ENCODE measurements around the gene P2RX6. TPM values are rescaled to one million over a fixed set of nuclear protein-coding genes. Genes with fewer than 3 reads are reported as not detected.

The P2RX6 gene
- total RNA-seq, 2 experiments from 2014 or later, result 0.14 to 0.69 TPM

DNA sequence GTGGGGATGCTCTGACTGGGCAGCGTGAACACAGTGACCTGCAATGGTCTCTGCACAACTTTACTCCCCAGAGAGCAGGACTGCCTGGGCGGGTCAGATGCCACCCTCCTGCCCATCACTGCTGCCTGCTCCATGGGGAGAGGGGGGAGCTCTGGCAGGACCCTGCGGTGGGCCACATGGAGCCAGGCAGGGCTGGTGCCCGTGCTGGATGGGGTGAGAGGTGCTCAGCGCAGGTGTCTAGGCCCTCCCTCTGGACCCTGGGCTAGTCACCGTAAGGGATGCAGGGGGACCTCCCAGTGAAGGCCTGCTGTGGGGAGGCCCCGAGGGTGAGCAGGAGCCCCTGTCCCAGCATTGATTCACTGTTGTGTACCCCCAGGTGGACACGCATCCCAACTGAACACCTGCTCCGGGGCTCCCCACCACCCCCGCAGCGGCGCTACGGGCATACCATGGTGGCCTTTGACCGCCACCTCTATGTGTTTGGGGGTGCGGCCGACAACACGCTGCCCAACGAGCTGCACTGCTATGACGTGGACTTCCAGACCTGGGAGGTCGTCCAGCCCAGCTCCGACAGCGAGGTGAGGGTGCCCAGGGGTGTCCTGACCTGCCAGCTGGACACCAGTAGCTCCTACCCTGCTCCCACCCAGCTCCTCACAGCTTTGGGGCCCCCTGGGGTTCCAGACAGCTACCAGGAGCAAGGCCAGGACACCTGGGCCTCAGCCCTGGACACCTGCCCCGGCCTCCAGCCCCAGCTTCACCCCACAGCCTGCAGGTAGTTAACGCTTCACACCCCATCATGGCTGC is 23.5 kb upstream of the P2RX6 start:
- Mint-ChIP-seq H3K27ac (no peak overlapping the region), H3K4me3 (no peak overlapping the region), H3K27me3 (no peaks in the 10 kb centered on the region), H3K4me1 (ENCODE audit: low read depth) (no peaks in the 10 kb centered on the region), H3K36me3 (ENCODE audit: low read depth) (peaks cover 30% of the 10 kb centered on the region), H3K9me3 (no peaks in the 10 kb centered on the region)
- CTCF ChIA-PET, result no interaction called here
- POLR2A ChIA-PET, result interaction anchor here (0.7 kb wide), 1 partner anchor 9 kb away, joined by 3 read pairs; the partner anchor contains the start of gene LZTR1
- TF ChIP-seq, protein P1, sequence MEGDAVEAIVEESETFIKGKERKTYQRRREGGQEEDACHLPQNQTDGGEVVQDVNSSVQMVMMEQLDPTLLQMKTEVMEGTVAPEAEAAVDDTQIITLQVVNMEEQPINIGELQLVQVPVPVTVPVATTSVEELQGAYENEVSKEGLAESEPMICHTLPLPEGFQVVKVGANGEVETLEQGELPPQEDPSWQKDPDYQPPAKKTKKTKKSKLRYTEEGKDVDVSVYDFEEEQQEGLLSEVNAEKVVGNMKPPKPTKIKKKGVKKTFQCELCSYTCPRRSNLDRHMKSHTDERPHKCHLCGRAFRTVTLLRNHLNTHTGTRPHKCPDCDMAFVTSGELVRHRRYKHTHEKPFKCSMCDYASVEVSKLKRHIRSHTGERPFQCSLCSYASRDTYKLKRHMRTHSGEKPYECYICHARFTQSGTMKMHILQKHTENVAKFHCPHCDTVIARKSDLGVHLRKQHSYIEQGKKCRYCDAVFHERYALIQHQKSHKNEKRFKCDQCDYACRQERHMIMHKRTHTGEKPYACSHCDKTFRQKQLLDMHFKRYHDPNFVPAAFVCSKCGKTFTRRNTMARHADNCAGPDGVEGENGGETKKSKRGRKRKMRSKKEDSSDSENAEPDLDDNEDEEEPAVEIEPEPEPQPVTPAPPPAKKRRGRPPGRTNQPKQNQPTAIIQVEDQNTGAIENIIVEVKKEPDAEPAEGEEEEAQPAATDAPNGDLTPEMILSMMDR (IDR thresholded peaks at IDR 0.05), result no peak
- H3K4me1 ChIP-seq (ENCODE audit: insufficient read depth, low read length), result peaks cover 11% of the 10 kb centered on the region
- no peak overlapping the region for H3K27ac ChIP-seq (ENCODE audit: low read depth in 1 of 2, low read length in 2 of 2)
- intact Hi-C loops (cut with DNase I, micrococcal nuclease), result loop anchor here in 1 of 2 experiments (5.0 kb wide), 1 partner anchor 51 kb away; no protein-coding TSS in a partner anchor
- H3K9me3 ChIP-seq (ENCODE audit: control insufficient read depth in 1 of 2, insufficient read depth in 1 of 2, low read length in 2 of 2), result no peaks in the 10 kb centered on the region
- H3K27me3 ChIP-seq (ENCODE audit: control insufficient read depth in 1 of 2, insufficient read depth in 2 of 2, low read length in 2 of 2), result no peaks in the 10 kb centered on the region
- peaks cover 69% of the 10 kb centered on the region for H3K36me3 ChIP-seq (ENCODE audit: insufficient read depth, low read length)
- ATAC-seq (ENCODE audit: poor library complexity), result no peak
- H3K4me3 ChIP-seq (ENCODE audit: low read length), result no peak overlapping the region
- no peak for DNase-seq

DNA sequence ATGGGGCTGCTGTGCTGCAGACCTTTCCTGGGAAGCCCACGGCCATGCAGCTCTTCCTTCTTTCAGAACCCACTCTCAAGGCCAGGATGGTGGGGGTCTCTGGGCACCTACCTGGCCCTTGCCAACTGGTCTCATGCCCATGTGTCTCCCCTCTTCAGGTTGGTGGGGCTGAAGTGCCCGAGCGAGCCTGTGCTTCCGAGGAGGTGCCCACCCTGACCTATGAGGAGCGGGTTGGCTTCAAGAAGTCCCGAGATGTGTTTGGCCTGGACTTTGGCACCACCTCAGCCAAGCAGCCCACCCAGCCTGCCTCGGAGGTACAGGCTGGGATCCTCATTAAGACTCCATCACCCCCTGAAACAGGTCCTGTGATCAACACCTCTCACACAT is 22.9 kb upstream of the P2RX6 start:
- ChIA-PET POLR2A (no interaction called here), CTCF (no interaction called here)
- no peaks in the 10 kb centered on the region for H3K9me3 Mint-ChIP-seq
- H3K4me1 Mint-ChIP-seq (ENCODE audit: low read depth), result no peaks in the 10 kb centered on the region
- intact Hi-C loops (cut with DNase I, micrococcal nuclease), result loop anchor here in 1 of 2 experiments (5.0 kb wide), 1 partner anchor 50 kb away; no protein-coding TSS in a partner anchor
- DNase-seq (no peak), ATAC-seq (ENCODE audit: poor library complexity) (no peak)
- peaks cover 69% of the 10 kb centered on the region for H3K36me3 ChIP-seq (ENCODE audit: insufficient read depth, low read length)
- peaks cover 27% of the 10 kb centered on the region for H3K36me3 Mint-ChIP-seq (ENCODE audit: low read depth)
- peaks cover 11% of the 10 kb centered on the region for H3K4me1 ChIP-seq (ENCODE audit: insufficient read depth, low read length)
- H3K27ac Mint-ChIP-seq, result no peak overlapping the region
- TF ChIP-seq, protein P1 (IDR thresholded peaks at IDR 0.05), result no peak
- H3K4me3 ChIP-seq (ENCODE audit: low read length), result no peak overlapping the region
- H3K27ac ChIP-seq (ENCODE audit: low read depth in 1 of 2, low read length in 2 of 2), result no peak overlapping the region
- H3K4me3 Mint-ChIP-seq, result no peak overlapping the region
- no peaks in the 10 kb centered on the region for H3K9me3 ChIP-seq (ENCODE audit: control insufficient read depth in 1 of 2, insufficient read depth in 1 of 2, low read length in 2 of 2)
- no peaks in the 10 kb centered on the region for H3K27me3 Mint-ChIP-seq
- H3K27me3 ChIP-seq (ENCODE audit: control insufficient read depth in 1 of 2, insufficient read depth in 2 of 2, low read length in 2 of 2), result no peaks in the 10 kb centered on the region

DNA sequence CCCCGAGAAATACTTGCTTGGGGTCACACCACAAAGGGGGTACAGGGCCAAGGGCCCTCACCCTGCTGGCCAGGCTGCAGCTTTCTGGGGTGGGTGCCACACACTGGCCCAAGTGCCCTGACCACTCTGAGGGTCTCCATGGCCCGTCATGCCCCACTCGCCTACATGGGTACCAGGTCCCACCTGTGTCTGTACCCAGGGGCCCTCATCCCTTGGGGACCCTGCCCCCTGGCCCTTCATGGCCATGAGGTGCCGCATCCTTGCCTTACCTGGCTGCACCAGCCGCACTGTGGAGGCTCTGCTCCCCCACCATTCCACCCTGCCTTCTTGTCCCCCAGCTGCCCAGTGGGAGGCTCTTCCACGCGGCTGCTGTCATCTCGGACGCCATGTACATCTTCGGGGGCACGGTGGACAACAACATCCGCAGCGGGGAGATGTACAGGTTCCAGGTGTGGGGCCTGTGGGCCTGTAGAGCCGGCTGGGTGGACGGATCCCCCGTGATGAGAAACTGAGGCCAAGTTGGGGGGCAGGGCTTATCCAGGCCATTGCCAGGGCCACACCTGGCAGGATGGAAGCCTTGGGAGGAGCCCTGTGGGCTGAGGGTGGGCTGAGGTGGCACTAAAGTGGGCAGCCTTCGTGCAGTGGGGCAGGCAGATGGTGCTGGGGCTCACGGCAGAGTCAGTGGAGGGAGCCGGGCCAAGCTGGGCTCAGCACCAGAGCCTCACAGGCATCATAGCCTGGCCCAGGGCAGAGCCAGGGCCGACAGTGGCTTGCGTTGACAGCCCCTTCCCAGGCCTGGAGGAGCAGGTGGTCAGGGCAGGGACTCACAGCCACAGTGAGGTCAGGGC is 22.3 kb upstream of the P2RX6 start:
- Mint-ChIP-seq H3K36me3 (ENCODE audit: low read depth) (peaks cover 23% of the 10 kb centered on the region), H3K4me1 (ENCODE audit: low read depth) (no peaks in the 10 kb centered on the region), H3K27me3 (no peaks in the 10 kb centered on the region), H3K4me3 (no peak overlapping the region), H3K9me3 (no peaks in the 10 kb centered on the region), H3K27ac (no peak overlapping the region)
- H3K4me1 ChIP-seq (ENCODE audit: insufficient read depth, low read length), result peaks cover 11% of the 10 kb centered on the region
- peaks cover 66% of the 10 kb centered on the region for H3K36me3 ChIP-seq (ENCODE audit: insufficient read depth, low read length)
- H3K4me3 ChIP-seq (ENCODE audit: low read length), result no peak overlapping the region
- ChIA-PET CTCF (no interaction called here), POLR2A (no interaction called here)
- ATAC-seq (ENCODE audit: poor library complexity) (no peak), DNase-seq (no peak)
- no peaks in the 10 kb centered on the region for H3K9me3 ChIP-seq (ENCODE audit: control insufficient read depth in 1 of 2, insufficient read depth in 1 of 2, low read length in 2 of 2)
- no peak overlapping the region for H3K27ac ChIP-seq (ENCODE audit: low read depth in 1 of 2, low read length in 2 of 2)
- TF ChIP-seq, protein P1 (IDR thresholded peaks at IDR 0.05), result no peak
- intact Hi-C loops (cut with DNase I, micrococcal nuclease), result loop anchor here in 1 of 2 experiments (5.0 kb wide), 1 partner anchor 50 kb away; no protein-coding TSS in a partner anchor
- H3K27me3 ChIP-seq (ENCODE audit: control insufficient read depth in 1 of 2, insufficient read depth in 2 of 2, low read length in 2 of 2), result no peaks in the 10 kb centered on the region
